ENCODE data around the gene FBXL7.

- TF ChIP-seq CTCF (optimal IDR thresholded peaks at IDR 0.05 in 1 of 3, IDR thresholded peaks at IDR 0.05 in 1 of 3, conservative IDR thresholded peaks at IDR 0.05 in 1 of 3; ENCODE audit: extremely low read depth in 1 of 3, insufficient read depth in 2 of 3, low read length in 3 of 3), result no peak
- no peak for TF ChIP-seq EZH2 (IDR thresholded peaks at IDR 0.05; ENCODE audit: low read length)
Measured at GRCh38 chr5:15533129-15533893, 33.3 kb downstream of the FBXL7 start.
